ENCODE data around the gene AKT3.

The AKT3 gene

DNA sequence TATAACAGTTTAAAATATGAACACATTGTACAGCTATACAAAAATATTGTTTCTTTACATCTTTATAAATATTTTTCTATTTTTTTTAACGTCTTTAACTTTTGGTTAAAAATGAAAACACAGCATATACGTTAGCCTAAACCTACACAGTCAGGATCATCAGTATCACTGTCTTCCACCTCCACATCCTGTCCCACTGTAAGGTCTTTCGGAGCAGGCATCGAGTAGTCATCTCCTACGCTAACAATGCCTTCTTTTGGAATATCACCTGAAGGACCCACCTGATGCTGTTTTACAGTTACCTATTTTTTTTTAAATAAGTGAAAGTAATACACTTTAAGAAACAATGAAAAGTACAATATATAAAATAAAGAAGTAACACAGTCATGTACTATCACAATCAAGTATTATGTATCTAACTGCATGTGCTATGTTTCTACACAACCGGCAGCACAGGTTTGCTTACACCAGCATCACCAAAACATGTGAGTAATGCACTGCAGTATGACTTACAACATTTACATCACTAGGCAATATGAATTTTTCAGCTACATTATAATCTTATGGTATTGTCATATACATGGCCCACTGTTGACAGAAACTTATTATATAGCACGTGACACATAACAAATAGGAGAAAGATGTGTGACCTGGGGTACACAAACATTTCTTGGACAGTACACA lies 254.4 kb downstream of the AKT3 start:
- DNase-seq, result peak in 1 of 5 experiments; percentile 85

DNA sequence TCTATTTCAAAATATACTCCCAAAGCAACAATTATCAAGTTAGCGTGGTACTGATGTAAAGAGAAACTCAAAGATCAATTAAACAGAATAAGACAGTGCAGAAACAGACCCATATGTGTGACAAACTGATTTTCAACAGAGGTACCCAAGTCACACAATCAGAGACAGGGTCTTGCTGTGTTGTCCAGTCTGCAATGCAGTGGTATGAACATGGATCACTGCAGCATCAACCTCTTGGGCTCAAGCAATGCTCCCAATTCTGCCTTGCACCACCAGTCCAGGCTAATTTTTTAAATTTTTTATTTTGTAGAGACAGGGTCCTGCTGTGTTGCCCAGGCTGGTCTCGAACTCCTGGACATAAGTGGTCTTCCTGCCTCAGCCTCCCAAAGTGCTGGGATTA lies 255.6 kb downstream of the AKT3 start:
- no peak for DNase-seq

GRCh38 chr1:243589286-243589685 lies 260.8 kb downstream of the AKT3 start:
- peak in 1 of 5 experiments; percentile 59 for DNase-seq

GRCh38 chr1:243587823-243588560 lies 262.1 kb downstream of the AKT3 start:
- DNase-seq, result peak in 1 of 5 experiments; percentile 92

DNA sequence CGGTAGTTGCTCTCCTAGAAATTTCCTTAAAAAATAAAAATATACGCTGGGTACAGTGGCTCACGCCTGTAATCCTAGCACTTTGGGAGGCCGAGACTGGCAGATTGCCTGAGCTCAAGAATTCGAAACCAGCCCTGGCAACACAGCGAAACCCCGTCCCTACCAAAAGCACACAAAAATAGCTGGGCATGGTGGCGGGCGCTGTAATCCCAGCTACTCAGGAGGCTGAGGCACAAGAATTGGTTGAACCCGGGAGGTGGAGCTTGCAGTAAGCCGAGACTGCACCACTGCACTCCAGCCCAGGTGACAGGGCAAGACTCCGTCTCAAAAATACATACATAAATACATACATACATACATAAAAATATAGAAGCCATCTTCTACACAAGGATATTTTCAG lies 262.8 kb downstream of the AKT3 start:
- DNase-seq, result peak in 1 of 5 experiments; percentile 7

DNA sequence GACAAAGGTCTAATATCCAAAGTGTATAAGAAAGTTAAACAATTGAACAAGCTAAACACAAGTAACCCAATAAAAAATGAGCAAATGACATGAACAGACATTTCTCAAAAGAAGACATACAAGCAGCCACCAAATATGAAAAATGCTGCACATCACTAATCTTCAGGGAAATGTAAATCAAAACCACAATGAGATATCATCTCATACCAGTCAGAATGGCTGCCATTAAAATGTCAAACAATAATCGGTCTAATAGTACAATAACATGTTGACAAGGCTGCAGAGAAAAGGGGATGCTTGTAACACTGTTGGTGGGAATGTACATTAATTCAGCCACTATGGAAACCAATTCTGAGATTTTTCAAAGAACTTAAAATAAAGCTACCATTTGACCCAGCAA lies 264.1 kb downstream of the AKT3 start:
- peak in 1 of 5 experiments; percentile 24 for DNase-seq

DNA sequence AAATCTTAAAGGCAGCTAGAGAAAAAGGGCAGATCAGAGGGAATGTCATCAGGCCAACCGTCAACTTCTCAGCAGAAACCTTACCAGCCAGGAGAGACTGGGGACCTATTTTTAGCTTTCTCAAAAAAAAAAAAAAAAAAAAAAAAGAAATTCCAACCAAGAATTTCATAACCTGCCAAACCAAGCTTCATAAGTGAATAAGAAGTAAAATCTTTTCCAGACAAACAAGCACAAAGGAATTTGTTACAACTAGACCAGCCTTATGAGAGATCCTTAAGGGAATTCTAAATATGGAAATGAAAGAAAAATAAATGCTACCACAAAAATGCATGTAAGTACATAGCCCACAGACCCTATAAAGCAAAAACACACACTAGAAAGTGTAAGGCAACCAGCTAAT lies 267.7 kb downstream of the AKT3 start:
- no peak for DNase-seq

- DNase-seq, result no peak
These were observed 269.1 kb downstream of the AKT3 start for GRCh38 chr1:243580984-243581383.

DNA sequence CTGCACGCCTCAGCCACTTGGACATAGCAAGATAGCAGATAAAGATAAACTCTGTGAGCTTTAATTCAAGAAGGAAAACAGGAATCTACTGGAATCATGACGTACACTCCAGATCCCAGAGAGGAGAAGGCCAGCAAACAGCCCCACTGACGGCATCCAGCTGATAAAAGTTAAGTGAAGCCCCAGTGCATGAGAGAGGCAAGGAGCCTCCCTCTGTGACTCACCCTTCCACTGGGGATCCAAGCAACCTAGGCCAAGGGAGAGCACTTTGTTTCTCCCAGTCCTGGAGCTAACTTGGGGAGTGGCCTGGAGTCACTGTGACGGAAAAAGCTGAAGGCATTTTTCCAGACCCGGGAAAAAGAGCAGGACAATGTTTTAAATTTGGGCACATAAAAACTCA lies 270.0 kb downstream of the AKT3 start:
- DNase-seq, result no peak

GRCh38 chr1:243575070-243575469 lies 275.0 kb downstream of the AKT3 start:
- DNase-seq, result no peak

DNA sequence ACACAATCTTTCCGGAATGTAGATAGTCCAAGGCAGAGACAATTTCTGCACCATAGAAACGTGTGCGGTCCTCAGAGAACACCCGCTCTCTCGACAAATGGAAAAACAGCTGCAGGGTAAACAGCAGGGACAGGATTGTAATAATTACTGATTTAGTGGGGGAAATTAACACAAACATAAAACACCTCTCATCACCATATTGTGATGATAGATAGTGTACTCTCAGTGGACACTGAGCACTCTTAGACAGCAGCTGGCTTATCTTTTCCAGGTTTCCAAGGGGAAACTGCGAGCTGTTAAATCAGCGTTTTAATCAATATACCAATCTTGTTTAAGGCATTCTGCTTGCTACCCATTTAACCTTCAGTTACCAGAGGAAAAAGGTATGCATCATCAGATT lies 277.1 kb downstream of the AKT3 start:
- DNase-seq, result no peak

DNA sequence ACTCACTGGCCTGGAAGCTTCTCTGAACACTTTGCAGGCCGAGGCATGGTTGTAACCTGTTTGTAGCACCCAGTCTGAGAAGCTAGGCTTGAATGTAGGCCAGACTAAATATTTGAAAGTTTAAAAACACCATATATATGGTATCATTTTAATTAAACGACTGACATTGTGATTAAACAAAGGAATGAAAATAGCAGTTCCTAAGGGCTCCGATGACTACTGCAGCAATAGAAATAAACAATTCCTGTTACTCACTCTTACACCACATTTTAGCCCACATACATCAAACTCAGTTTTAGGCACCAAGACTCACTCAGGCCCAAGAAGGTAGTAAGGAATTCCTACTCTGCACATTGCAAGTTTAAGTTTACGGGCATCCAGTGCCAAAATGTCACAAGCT lies 281.2 kb downstream of the AKT3 start:
- DNase-seq, result no peak

DNA sequence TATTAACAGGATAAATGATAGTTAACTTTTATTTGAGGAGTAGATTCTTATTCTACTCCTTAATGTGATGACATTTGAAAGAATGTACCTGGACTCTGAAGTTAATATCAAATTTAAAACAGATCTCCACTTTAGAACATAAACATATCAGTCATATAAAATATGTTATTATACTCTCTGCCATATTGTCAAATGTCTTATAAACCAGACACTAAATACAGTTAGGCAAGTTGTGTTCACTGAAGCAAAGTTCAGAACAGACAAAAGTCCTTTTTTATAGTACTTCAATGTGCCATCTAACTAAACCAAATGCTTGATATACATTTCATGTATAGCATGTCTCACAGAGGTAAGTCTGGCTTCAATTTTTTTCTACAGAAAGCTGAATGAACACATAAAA lies 285.2 kb downstream of the AKT3 start:
- DNase-seq, result no peak

- DNase-seq, result no peak
These were observed 286.3 kb downstream of the AKT3 start for GRCh38 chr1:243563732-243564131.

DNA sequence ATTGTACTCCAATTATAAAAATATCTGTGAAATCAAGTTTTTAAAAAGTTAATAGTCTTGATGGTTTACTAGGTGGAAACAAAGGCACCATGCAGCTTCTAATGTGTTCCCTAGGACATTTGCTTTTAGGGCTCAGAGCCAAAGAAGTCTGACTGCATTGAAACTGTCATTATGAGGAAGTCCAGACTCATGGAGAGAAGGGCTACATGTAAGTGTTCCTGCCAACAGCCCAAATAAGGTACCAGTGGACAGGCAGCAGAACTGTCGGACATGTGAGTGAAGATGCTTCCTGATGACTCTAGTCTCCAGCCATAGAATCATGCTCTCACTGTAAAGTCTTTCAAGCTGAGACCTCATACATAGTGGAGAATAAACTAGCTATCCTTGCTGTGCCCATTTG lies 287.6 kb downstream of the AKT3 start:
- DNase-seq, result no peak

- DNase-seq, result no peak
These were observed 288.3 kb downstream of the AKT3 start for GRCh38 chr1:243561588-243562319.

- DNase-seq, result no peak
These were observed 290.4 kb downstream of the AKT3 start for GRCh38 chr1:243559575-243560162.

- DNase-seq, result no peak
These were observed 291.5 kb downstream of the AKT3 start for GRCh38 chr1:243558576-243558975.

GRCh38 chr1:243557866-243558265 lies 292.2 kb downstream of the AKT3 start:
- no peak for DNase-seq

GRCh38 chr1:243554686-243555085 lies 295.4 kb downstream of the AKT3 start:
- DNase-seq, result no peak

DNA sequence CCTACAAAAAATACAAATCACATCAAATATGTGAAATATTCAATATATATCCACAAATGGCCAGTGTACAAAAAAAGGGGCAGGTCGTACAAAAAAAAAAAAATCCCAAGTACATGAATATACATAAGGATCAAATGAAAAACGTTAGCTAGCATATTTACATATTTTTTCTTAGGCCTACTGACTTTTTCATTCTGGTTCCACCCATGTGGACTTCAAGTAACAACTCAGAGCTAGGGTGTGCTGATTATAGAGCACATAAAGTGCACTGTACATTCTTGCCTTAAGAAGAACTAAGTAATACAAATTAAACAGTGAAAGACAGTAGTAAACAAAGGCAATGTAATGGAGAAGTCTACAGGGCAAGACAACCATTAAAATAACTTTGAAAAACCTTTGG lies 297.0 kb downstream of the AKT3 start:
- no peak for DNase-seq

DNA sequence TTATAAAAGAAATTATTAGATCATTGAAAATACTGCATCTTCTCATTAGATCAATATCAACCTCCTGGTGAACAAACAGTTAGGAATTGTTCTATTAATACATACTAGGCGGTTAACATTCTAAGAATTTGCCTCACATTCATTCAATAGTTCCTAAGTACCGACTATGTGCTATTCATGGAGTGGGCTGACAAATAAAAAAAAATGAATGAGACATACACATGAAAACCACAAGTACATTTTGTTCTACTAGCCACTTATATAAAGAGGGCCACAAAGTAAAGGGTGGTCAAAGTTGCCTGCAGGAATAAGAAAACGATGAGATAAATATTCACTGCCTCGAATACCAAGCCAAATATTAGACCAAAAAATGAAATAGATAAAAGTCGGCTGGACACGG lies 299.8 kb downstream of the AKT3 start:
- DNase-seq, result no peak

- no peak for DNase-seq
These were observed 300.3 kb downstream of the AKT3 start for GRCh38 chr1:243549791-243550190.
